Endodermal cell (in vitro differentiated cells): ENCODE measurements around the gene OR13J1. TPM values are rescaled to one million over a fixed set of nuclear protein-coding genes. Genes with fewer than 3 reads are reported as not detected.

ENCODE experiments used
- DNase-seq: peaks from one replicate; pipeline ENCODE4 v3.0.0-alpha.2; 2017
- H3K27ac ChIP-seq: 2 replicates; pipeline ENCODE4 v1.5.1; 2013; ENCODE audit warnings: mild to moderate bottlenecking, low read depth, low read length, moderate library complexity
- H3K27me3 ChIP-seq: 2 replicates; pipeline ENCODE4 v1.6.1; 2013; ENCODE audit warnings: mild to moderate bottlenecking, low read length, moderate library complexity; ENCODE audit not compliant: insufficient read depth, control insufficient read depth, poor library complexity, severe bottlenecking
- H3K36me3 ChIP-seq: 2 replicates; pipeline ENCODE4 v1.7.0; 2013; ENCODE audit warnings: mild to moderate bottlenecking, low read length, moderate library complexity; ENCODE audit not compliant: control insufficient read depth, insufficient read depth
- H3K4me1 ChIP-seq: one replicate; pipeline ENCODE4 v1.7.0; 2013; ENCODE audit warnings: low read length; ENCODE audit not compliant: control insufficient read depth, insufficient read depth
- H3K4me3 ChIP-seq: 2 replicates; pipeline ENCODE4 v1.5.1; 2013; ENCODE audit warnings: mild to moderate bottlenecking, low read length, moderate library complexity
- H3K9ac ChIP-seq: 2 replicates; pipeline ENCODE4 v1.6.1; 2013; ENCODE audit warnings: mild to moderate bottlenecking, low read length, moderate library complexity; ENCODE audit not compliant: poor library complexity, severe bottlenecking; ENCODE audit errors: extremely low read depth
- H3K9me3 ChIP-seq: 2 replicates; pipeline ENCODE4 v1.6.1; 2013; ENCODE audit warnings: mild to moderate bottlenecking, low read length, moderate library complexity; ENCODE audit not compliant: control insufficient read depth
- H3K27ac Mint-ChIP-seq: 2 replicates; pipeline ENCODE4 v1.8.0; 2020; ENCODE audit warnings: mixed read lengths
- H3K27me3 Mint-ChIP-seq: 2 replicates; pipeline ENCODE4 v1.8.0; 2021; ENCODE audit warnings: mild to moderate bottlenecking, mixed read lengths; ENCODE audit not compliant: insufficient read depth
- H3K36me3 Mint-ChIP-seq: 2 replicates; pipeline ENCODE4 v1.8.0; 2020; ENCODE audit warnings: low read depth, mixed read lengths
- H3K4me1 Mint-ChIP-seq: 2 replicates; pipeline ENCODE4 v1.8.0; 2020; ENCODE audit warnings: mixed read lengths
- H3K4me3 Mint-ChIP-seq: 2 replicates; pipeline ENCODE4 v1.8.0; 2020; ENCODE audit warnings: mild to moderate bottlenecking, moderate library complexity, mixed read lengths
- H3K9me3 Mint-ChIP-seq: 2 replicates; pipeline ENCODE4 v1.8.0; 2020; ENCODE audit warnings: mild to moderate bottlenecking, mixed read lengths
- WGBS, 2 experiments: methylation state at CpG; one replicate each; pipeline versions ENCODE4 v1.1.5 to v1.1.7; 2013; ENCODE audit warnings: missing lambda C conversion rate in 2 of 2, mixed read lengths in 1 of 2; ENCODE audit not compliant: insufficient coverage in 1 of 2, insufficient read length in 1 of 2; 5-methylcytosine and 5-hydroxymethylcytosine counted together
- total RNA-seq, 2 donors: library from RNA; stranded (reverse); fragmentation: NEBNext Ultra II Directional in 1 of 2; extraction: Animal tissue kit (Norgen Biotek cat#: 25700) in 1 of 2; gene quantifications; 2 replicates in 1 of 2; 3 replicates in 1 of 2; pipeline ENCODE4 v1.2.1, GENCODE V29; 2021
- TF ChIP-seq, protein P1 (sequence below): fragments of 200-600 bp; sonication (generic); conservative IDR thresholded peaks from 2 replicates; pipeline ENCODE4 v1.5.0; 2021; ENCODE audit warnings: antibody characterized with exemption, mild to moderate bottlenecking

Gene OR13J1
- total RNA-seq, 2 donors from 2014 or later = not detected

DNA sequence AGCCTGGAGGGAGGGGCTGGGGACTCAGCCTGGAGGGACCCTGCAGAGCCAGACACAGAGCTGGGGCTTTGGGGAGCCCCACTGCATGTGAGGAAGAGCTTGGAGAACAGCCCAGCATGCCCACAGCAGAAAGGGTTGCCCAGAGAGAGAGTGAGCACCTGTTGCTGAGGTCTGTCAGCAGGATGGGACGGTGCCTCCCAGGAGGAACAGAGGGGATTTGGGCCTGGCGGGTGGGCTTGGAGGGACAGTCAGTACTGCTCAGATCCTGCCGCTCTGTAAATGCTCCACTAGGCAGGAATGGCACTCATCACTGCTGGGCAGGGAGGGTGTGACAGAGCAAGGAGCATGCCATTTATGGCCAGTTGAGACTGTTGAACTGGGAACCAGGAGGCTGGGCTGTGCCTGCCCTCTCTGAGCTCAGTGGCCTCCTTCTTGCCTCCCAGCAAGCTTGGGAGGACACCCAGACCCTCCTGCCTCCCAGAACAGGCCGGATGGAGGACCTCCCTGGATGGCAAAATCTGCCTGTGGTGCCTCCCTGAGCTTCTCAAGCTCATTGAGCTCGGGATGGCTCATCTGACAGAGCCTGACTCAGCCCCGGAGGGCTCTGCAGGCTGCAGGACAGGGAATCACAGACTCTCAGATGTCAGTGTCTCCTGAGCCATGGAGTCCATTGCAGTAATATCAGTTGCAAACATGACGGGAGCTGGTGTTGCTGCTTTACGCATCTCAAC is 35.0 kb upstream of the OR13J1 start:
- Mint-ChIP-seq H3K36me3 (no peaks in the 10 kb centered on the region), H3K4me1 (peaks cover 29% of the 10 kb centered on the region), H3K9me3 (no peaks in the 10 kb centered on the region), H3K4me3 (no peak overlapping the region), H3K27me3 (peaks cover 21% of the 10 kb centered on the region), H3K27ac (no peak overlapping the region)
- Histone ChIP-seq H3K4me3 (no peak overlapping the region), H3K9me3 (no peaks in the 10 kb centered on the region), H3K9ac (no peak overlapping the region), H3K36me3 (no peaks in the 10 kb centered on the region), H3K27ac (no peak overlapping the region), H3K27me3 (peaks cover 8% of the 10 kb centered on the region), H3K4me1 (peaks cover 13% of the 10 kb centered on the region)
- peak; percentile 59 for DNase-seq
- 89 to 91% methylated on average over 7 to 8 of the region's 8 CpGs for WGBS, 2 experiments
- TF ChIP-seq, protein P1, sequence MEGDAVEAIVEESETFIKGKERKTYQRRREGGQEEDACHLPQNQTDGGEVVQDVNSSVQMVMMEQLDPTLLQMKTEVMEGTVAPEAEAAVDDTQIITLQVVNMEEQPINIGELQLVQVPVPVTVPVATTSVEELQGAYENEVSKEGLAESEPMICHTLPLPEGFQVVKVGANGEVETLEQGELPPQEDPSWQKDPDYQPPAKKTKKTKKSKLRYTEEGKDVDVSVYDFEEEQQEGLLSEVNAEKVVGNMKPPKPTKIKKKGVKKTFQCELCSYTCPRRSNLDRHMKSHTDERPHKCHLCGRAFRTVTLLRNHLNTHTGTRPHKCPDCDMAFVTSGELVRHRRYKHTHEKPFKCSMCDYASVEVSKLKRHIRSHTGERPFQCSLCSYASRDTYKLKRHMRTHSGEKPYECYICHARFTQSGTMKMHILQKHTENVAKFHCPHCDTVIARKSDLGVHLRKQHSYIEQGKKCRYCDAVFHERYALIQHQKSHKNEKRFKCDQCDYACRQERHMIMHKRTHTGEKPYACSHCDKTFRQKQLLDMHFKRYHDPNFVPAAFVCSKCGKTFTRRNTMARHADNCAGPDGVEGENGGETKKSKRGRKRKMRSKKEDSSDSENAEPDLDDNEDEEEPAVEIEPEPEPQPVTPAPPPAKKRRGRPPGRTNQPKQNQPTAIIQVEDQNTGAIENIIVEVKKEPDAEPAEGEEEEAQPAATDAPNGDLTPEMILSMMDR = no peak

DNA sequence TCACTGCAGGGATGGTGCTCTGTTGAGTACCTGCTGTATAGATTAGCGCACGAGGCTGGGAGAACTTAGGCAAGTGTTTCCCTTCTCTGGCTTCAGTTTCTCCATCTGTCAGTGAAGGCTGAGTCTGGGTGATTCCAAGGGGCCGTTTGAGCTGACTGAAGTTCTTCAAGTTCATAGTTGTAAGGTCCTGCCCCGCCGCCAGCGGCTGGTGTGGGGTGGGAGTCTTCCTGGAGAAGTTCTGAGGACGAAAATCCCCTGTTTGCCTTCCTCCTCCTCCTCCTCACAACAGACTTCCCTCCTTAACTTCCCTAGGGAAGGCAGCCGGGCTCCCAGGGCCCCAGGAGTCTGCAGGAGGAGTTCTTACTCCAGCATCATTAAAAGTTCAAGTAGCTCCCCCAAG is 34.1 kb upstream of the OR13J1 start:
- Mint-ChIP-seq H3K27me3 (peaks cover 21% of the 10 kb centered on the region), H3K27ac (no peak overlapping the region), H3K36me3 (no peaks in the 10 kb centered on the region), H3K9me3 (no peaks in the 10 kb centered on the region), H3K4me1 (peaks cover 24% of the 10 kb centered on the region), H3K4me3 (no peak overlapping the region)
- WGBS, 2 experiments = 85 to 90% methylated on average over 2 to 8 of the region's 8 CpGs
- TF ChIP-seq, protein P1 = no peak
- H3K9me3 ChIP-seq = no peaks in the 10 kb centered on the region
- no peak overlapping the region for H3K27ac ChIP-seq
- peaks cover 8% of the 10 kb centered on the region for H3K27me3 ChIP-seq
- no peaks in the 10 kb centered on the region for H3K36me3 ChIP-seq
- H3K4me3 ChIP-seq = no peak overlapping the region
- no peak overlapping the region for H3K9ac ChIP-seq
- H3K4me1 ChIP-seq = peaks cover 13% of the 10 kb centered on the region
- DNase-seq = peak; percentile 44

DNA sequence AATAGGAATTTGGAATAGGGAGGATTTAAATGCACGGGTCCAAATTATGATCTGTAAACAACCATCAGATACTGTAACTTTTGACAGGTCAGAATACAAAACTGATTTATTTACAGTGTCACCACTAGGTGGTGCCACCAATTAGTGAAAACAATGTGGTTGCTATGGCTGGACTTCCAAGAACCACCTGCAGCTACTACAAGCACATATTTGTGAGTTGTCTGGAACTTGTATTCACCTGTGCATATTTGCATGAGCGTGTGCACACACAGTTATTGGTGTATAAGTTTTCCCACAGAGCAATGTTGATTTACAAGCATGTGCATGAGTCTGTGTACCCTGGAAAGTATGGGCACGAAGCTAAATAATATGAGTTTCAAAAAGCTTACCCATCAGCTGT is 32.8 kb upstream of the OR13J1 start:
- Mint-ChIP-seq H3K9me3 (no peaks in the 10 kb centered on the region), H3K36me3 (no peaks in the 10 kb centered on the region), H3K4me3 (no peak overlapping the region), H3K27me3 (peaks cover 31% of the 10 kb centered on the region), H3K27ac (no peak overlapping the region), H3K4me1 (peaks cover 12% of the 10 kb centered on the region)
- peaks cover 8% of the 10 kb centered on the region for H3K4me1 ChIP-seq
- H3K4me3 ChIP-seq = no peak overlapping the region
- TF ChIP-seq, protein P1 = peak; percentile 85
- peak; percentile 59 for DNase-seq
- H3K27me3 ChIP-seq = peaks cover 20% of the 10 kb centered on the region
- H3K27ac ChIP-seq = no peak overlapping the region
- WGBS, 2 experiments = 39 to 44% methylated on average over 2 to 3 of the region's 3 CpGs
- no peak overlapping the region for H3K9ac ChIP-seq
- H3K36me3 ChIP-seq = no peaks in the 10 kb centered on the region
- H3K9me3 ChIP-seq = no peaks in the 10 kb centered on the region
